Activated CD4-positive, alpha-beta T cell treated with anti-CD3 and anti-CD28 coated beads for 4 hours (primary cell): ENCODE data around the gene IQGAP3.
"Not testable (repeated sequence)": the region's sequence is repeated elsewhere in the genome, so short reads cannot be mapped to it uniquely, and the experiment has no call there.

Experiments
- DNase-seq, 2 donors: peaks; one replicate each; pipeline ENCODE4 v3.0.0-alpha.2; 2020

IQGAP3 gene

GRCh38 chr1:156571261-156571852, 1.0 kb downstream of the IQGAP3 start:
- DNase-seq: no peak

- no peak for DNase-seq
These were observed 5.9 kb downstream of the IQGAP3 start for GRCh38 chr1:156566436-156566835.

GRCh38 chr1:156565519-156565918, 6.8 kb downstream of the IQGAP3 start:
- no peak for DNase-seq

- DNase-seq: no peak
These were observed 11.7 kb downstream of the IQGAP3 start for GRCh38 chr1:156560585-156561163.

- no peak for DNase-seq
These were observed 12.5 kb downstream of the IQGAP3 start for GRCh38 chr1:156559797-156560385.

GRCh38 chr1:156559086-156559796, 13.1 kb downstream of the IQGAP3 start:
- no peak for DNase-seq

- no peak for DNase-seq
These were observed 16.0 kb downstream of the IQGAP3 start for GRCh38 chr1:156556354-156556753.

GRCh38 chr1:156555715-156556114, 16.6 kb downstream of the IQGAP3 start:
- no peak for DNase-seq

- no peak for DNase-seq
These were observed 17.4 kb downstream of the IQGAP3 start for GRCh38 chr1:156554971-156555370.

GRCh38 chr1:156553860-156554485, 18.4 kb downstream of the IQGAP3 start:
- no peak for DNase-seq

- not testable (repeated sequence) for DNase-seq
These were observed 19.4 kb downstream of the IQGAP3 start for GRCh38 chr1:156552937-156553336.

GRCh38 chr1:156552518-156552917, 19.8 kb downstream of the IQGAP3 start:
- no peak for DNase-seq

GRCh38 chr1:156551869-156552268, 20.5 kb downstream of the IQGAP3 start:
- DNase-seq: no peak

- no peak for DNase-seq
These were observed 21.2 kb downstream of the IQGAP3 start for GRCh38 chr1:156551066-156551643.

GRCh38 chr1:156550346-156550745, 22.0 kb downstream of the IQGAP3 start:
- no peak for DNase-seq

- no peak for DNase-seq
These were observed 22.5 kb downstream of the IQGAP3 start for GRCh38 chr1:156549831-156550230.

- DNase-seq: no peak
These were observed 23.0 kb downstream of the IQGAP3 start for GRCh38 chr1:156549390-156549789.

- no peak for DNase-seq
These were observed 24.4 kb downstream of the IQGAP3 start for GRCh38 chr1:156547982-156548381.

GRCh38 chr1:156547434-156547833, 24.9 kb downstream of the IQGAP3 start:
- DNase-seq: no peak

GRCh38 chr1:156546267-156546666, 26.1 kb downstream of the IQGAP3 start:
- no peak for DNase-seq

- no peak for DNase-seq
These were observed 27.7 kb downstream of the IQGAP3 start for GRCh38 chr1:156544592-156545102.

GRCh38 chr1:156543066-156543465, 29.3 kb downstream of the IQGAP3 start:
- DNase-seq: no peak

- no peak for DNase-seq
These were observed 31.4 kb downstream of the IQGAP3 start for GRCh38 chr1:156540955-156541354.
